Lower leg skin (tissue), 3 donors: ENCODE results near the gene COL4A2.

Experiments used
- CTCF ChIP-seq, 3 donors: fragments of 450-650 bp; IDR thresholded peaks; one replicate each; pipeline ENCODE4 v1.5.1; 2016; ENCODE audit warnings: antibody characterized with exemption in 3 of 3, mild to moderate bottlenecking in 3 of 3, moderate library complexity in 2 of 3
- POLR2A ChIP-seq, 2 donors: fragments of 450-650 bp; IDR thresholded peaks; one replicate each; pipeline ENCODE4 v1.6.1; 2016 to 2017; ENCODE audit warnings: antibody characterized with exemption in 2 of 2, mild to moderate bottlenecking in 1 of 2, moderate library complexity in 1 of 2

- no peak for TF ChIP-seq POLR2A (IDR thresholded peaks at IDR 0.05)
- TF ChIP-seq CTCF (IDR thresholded peaks at IDR 0.05): no peak
Observed at GRCh38 chr13:110268061-110268460, 39.0 kb upstream of the COL4A2 start.
